Activated naive CD4-positive, alpha-beta T cell treated with Interleukin-2 at 50 U/mL for 16 hours (primary cell): ENCODE results near the gene SLC8A2.
"Not testable (repeated sequence)": the region's sequence is repeated elsewhere in the genome, so short reads cannot be mapped to it uniquely, and the experiment has no call there.

Experiments
- DNase-seq: peaks from one replicate; pipeline ENCODE4 v3.0.0-alpha.2; 2020

The SLC8A2 gene

DNA sequence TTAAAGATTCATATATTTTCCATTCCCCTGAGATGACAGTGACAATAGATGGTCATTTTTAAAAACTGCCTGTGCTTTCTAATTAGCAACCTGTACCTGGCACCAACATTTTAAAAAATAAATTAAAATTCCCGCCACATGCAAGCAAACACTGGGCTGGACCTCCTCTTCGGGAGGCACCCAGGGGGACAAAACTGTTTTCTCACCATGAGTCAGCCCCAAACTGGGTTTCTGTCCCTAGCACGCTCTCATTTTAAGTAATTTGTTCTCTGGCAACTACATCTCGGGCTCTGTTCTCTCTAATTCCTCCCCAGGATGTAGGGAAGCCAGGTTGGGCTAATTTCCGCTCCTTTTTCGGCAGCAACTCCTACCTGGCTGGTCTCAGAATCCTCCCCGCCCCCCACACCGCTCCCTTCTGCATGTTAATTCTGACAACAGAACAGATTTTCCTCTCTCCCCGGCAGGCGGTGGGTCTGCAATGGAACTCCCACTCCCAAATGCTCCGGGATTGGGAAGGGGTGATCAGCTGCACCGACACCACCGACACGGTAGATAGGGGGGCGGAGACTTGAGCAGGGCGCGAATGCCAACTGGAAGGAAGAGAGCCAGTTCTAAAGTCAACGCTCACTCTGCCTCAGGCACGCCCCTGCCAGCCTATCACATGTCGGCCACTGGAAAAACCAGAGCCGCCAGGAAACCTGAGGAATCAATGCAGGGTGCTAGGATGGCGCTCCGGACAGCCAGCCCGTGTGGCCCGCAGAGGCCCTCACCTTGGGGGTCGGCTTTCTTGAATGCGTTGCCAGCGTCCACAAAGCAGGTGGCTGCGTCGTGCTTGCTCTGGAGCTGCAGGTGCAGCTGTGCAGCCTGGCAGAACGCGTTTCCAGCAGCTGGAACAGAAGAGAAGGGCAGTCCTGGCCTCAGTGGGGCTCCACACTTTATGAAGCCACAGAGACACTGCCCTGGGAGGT, 28.5 kb upstream of the SLC8A2 start:
- no peak for DNase-seq

- no peak for DNase-seq
Measured at GRCh38 chr19:47499371-47499770, 27.7 kb upstream of the SLC8A2 start.

DNA sequence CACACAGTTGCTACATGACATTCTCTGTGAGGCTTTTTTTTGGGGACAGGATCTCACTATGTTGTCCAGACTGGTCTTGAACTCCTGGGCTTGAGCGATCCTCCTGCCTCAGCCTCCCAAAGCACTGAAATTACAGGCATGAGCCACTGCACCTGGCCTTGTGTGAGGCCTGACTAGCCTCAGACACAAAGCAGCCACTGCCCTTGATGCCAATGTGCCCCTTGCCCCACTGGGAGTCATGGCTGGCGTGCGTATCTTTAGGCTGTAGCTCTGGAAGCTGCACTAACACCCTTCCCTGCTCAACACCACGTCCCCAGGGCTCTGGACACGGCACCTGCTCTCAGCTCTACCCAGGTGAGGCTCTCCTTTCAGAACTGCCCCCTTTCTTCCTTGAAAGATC, 26.9 kb upstream of the SLC8A2 start:
- no peak for DNase-seq

DNA sequence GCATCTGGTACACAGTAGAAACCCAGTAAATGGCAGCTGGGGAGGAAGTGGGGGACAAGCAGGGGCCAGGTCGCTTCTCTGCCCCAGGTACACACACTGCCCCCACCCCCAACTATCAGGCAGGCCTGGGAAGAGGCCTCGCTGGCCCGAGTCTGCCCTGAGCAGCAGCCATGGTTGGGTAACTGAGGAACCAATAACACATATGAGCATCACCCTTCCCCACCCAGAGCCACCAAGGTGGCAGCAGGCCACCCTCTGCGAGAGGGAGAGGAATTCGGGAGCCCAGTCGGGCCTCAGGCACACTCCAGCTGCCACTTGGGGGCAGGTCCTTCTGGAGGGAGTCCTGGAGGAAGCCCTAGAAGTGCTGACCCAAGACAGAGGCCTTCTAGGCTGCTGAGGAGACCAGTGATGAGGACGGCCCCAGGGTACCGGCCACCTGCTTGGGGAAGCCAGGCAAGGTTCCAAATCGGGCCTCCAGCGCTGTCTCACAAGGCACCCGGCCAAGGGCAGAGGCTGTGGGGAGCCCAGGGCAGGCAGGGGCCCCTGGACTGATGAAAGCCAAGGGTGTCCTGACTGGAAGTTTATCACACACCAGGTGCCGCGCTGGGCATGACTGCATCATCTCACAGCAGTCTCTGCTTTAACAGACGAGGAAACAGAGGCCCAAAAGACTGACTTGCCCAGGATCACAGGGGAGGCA, 26.3 kb upstream of the SLC8A2 start:
- no peak for DNase-seq

GRCh38 chr19:47497050-47497766, 25.5 kb upstream of the SLC8A2 start:
- DNase-seq = no peak

DNA sequence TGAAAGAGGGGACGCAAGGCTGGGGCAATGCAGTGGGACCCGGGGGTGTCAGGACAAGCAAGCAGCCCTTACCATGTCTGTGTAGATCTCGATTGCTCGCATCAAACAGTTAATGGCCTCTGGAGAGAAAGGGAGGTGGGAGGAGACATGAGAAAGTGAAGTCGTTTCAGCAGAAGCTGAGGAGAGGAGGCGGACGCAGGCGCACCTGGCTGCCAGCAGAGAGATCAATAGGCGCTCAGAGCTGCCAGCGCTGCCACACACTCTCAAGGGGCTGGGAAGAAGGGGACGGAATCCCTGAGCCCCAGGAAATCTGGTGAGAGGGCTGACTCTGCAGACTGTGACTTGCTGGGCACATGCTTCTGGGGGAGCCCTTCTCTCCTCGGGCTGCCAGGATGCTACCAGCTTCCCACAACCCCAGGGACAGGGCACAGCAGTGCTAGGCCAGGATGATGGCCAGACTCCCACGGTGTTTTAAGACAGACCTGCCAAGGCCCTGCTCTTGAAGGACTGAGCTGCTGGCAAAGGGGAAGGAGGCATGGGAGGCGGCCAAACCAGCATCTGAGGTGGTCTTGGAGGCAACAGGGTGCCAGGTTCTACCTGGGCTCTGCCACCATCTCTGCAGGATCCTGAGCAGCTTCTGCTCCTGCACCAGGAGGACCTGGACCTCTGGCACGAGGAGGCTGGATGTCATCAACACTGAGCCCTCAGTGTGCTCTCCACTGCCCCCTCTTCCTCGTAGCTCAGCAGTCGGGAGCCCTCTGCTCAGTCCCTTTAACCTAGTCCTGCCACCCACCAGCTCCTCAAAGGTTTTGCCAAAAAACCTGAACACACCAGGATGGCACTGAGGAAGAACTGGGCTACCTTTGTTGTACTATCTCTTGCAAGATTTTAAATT, 24.0 kb upstream of the SLC8A2 start:
- no peak for DNase-seq

DNA sequence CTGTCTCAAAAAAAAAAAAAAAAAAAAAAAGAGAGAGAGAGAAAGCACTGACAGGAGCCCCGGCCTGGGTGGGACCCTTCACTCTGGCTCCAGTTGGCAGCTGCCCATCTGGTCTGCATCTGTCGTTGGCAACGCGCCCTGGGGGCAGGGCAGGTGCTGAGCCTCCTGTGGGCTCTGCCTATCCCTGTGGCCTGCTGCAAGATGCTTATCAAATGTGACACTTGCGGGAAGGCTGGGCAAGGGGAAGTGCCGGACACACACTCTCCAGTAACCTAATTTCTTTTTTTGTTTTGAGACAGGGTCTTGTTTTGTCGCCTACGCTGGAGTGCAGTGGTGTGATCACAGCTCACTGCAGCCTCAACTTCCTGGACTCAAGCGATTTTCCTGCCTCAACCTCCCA, 23.0 kb upstream of the SLC8A2 start:
- DNase-seq = no peak

DNA sequence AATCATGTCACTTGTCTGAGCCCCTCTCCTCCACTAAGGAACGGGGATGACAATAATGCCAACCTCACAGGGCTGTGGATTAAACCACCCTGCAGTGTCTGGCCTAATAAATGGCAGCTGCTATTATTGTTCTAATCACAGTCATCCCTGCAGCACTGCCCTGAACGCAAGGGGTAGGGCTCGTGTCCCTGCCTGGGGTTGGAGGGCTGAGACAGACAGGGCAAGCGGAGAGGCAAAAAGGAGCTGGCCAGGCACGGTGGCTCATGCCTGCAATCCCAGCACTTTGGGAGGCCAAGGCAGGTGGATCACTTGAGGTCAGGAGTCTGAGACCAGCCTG, 22.5 kb upstream of the SLC8A2 start:
- DNase-seq = no peak

DNA sequence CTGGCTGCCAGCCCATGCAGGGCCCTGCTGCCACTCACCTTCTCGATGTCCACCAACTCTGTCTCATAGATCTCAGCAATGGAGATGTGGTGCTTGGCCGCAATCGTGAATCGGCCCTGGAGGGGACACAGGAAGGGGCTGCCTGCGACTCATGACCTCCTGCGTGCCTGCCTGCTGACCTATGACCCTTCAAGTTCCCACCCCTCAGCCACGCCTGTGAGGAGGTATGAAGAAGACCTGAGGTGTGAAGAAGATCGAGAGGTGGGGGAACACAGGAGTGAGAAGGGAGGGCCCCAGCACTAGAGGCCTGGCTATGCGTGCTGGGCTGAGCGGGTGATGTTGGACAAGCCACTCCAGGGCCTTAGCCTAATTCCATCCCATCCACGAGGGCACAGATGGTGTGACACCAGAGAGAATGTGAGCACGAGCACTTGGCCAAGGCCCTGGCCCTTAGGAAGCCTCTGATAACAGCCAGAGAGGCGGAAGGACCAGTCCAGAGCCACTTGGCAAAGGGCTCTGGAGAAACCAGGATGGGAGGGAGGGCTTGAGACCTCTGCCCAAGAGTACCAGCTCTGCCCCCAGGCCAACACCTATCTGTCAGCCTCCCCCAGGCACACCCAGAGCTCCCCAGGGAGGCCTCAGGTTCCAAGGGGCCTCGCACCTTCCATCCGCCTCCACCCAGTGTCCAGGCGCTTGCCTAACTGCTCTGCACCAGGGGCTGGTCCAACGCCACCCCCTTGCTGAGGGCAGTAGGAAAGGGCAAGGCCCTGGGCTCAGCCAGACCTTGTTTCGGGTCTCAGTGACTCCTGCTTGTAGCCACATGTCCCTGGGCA, 21.9 kb upstream of the SLC8A2 start:
- DNase-seq = no peak

GRCh38 chr19:47492571-47493377, 21.1 kb upstream of the SLC8A2 start:
- no peak for DNase-seq

- no peak for DNase-seq
Measured at GRCh38 chr19:47492137-47492533, 20.4 kb upstream of the SLC8A2 start.

DNA sequence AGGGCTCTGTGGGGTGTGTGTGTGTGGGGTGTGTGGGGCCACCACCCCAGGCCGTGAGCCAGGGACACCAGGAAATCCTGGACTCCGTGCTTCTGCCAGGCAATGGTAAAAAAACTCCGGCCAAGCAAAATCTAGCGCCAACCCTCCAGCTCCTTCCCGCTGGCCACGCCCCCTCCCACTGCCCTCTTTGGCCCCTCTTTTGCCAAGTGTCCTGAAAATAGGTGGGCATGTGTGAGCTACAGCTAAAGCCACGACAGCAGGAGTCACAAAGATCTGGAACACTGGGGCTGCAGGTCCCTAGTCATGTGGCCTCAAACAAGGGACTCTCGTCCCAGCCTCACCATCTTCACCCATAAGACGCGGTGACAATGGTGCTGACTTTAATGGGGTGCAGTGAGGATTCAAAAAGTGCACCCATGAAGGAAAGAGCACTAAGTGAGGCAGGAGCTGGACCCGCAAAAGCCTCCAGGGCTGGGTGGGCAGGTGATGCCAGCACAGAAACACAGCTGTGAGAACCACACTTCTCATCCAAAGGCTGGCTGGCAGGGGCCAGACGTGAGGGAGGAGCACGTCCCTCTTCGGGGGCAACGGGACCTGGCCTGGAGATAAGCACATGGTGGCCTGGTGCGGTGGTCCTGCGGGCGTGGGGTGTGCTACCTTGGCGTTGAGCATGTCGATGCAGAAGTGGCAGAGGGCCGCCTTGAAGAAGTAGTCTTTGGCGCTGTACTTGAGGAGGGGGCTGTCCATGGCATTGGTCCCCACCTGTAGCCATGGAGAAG, 19.9 kb upstream of the SLC8A2 start:
- no peak for DNase-seq

DNA sequence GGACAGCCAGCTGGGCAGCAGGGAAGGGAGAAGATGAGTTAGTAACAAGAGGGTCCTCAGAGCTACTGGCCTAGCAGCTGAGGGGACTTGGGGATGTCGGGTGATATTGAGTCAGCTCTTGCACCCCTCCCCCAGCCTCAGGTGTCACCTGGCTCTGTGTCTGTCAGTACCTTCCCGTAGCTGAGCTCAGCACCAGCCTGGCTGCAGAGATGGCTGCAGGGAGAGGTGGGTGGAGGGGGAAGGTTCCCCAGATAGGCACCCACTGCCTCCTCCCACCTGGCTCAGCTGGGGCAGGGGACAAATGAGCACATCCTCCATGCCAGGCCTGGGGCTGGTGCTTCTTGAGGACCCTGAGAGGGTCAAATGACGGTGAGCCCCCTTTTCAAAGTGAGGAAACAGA, 19.2 kb upstream of the SLC8A2 start:
- no peak for DNase-seq

DNA sequence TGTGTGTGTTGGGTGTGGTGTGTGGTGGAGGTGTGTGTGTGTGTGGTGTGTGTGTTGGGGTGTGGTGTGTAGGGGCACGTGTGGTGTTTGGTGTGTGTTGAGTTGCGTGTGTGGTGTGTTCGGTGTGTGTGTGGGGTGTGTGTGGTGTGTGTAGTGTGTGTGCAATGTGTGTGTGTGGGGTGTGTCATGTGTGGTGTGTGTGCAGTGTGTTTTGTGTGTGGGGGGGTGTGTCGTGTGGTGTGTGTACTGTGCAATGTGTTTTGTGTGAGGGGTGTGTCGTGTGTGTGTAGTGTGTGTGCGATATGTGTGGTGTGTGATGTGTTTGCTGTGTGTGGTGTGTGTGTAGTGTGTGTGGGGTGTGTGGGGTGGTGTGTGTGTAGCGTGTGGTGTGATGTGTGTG, 18.3 kb upstream of the SLC8A2 start:
- DNase-seq = no peak

GRCh38 chr19:47489072-47489914, 17.6 kb upstream of the SLC8A2 start:
- DNase-seq = no peak

GRCh38 chr19:47487551-47488515, 16.1 kb upstream of the SLC8A2 start:
- DNase-seq = no peak

DNA sequence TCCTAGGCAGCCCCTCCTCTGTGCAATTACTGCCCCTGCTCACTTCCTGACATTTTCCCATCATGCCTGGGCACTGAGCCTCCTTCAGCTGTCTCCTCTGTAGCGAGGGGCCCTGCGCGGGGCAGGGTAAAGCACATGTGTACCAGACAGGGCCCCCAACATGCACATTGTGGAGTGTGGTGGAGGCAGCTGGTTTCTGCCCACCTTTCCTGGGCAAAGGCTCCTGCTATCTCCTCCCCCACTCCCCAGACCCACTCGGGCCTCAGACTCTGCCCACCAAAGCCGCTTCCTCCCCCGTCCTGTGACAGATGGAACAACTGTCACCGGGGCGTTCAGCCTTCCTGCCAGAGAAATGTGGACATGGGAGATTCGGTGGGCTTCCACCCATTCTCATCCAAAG, 15.2 kb upstream of the SLC8A2 start:
- no peak for DNase-seq

- DNase-seq = not testable (repeated sequence)
Measured at GRCh38 chr19:47486220-47486619, 14.5 kb upstream of the SLC8A2 start.
